ENCODE data around the gene ZNF467.

DNA sequence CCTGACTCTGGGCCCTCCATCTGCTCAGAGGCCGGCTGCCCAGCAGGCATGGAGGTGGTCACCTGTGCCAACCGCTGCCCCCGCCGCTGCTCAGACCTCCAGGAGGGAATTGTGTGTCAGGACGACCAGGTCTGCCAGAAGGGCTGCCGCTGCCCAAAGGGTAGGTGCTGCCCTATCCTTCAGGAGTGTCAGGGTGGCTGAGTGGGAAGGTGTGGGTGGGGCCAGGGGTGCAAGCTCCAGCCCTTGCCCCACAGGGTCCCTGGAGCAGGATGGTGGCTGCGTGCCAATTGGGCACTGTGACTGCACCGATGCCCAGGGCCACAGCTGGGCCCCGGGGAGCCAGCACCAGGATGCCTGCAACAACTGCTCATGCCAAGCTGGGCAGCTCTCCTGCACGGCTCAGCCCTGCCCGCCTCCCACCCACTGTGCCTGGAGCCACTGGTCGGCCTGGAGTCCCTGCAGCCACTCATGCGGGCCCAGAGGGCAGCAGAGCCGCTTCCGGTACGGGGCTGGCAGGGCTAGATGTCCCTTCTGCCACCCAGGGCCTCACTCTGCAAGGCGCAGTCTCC is 47.3 kb upstream of the ZNF467 start:
- TF ChIP-seq, protein P1, sequence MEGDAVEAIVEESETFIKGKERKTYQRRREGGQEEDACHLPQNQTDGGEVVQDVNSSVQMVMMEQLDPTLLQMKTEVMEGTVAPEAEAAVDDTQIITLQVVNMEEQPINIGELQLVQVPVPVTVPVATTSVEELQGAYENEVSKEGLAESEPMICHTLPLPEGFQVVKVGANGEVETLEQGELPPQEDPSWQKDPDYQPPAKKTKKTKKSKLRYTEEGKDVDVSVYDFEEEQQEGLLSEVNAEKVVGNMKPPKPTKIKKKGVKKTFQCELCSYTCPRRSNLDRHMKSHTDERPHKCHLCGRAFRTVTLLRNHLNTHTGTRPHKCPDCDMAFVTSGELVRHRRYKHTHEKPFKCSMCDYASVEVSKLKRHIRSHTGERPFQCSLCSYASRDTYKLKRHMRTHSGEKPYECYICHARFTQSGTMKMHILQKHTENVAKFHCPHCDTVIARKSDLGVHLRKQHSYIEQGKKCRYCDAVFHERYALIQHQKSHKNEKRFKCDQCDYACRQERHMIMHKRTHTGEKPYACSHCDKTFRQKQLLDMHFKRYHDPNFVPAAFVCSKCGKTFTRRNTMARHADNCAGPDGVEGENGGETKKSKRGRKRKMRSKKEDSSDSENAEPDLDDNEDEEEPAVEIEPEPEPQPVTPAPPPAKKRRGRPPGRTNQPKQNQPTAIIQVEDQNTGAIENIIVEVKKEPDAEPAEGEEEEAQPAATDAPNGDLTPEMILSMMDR (IDR thresholded peaks at IDR 0.05), result no peak
- no peak for TF ChIP-seq EZH2 (IDR thresholded peaks at IDR 0.05)
